HepG2 (cell line): ENCODE results near the gene YY1. TPM values are rescaled to one million over a fixed set of nuclear protein-coding genes. Genes with fewer than 3 reads are reported as not detected.

ENCODE experiments used
- ERF ChIP-seq: IDR thresholded peaks from 2 replicates; pipeline ENCODE4 v1.6.1; 2018; ENCODE audit warnings: missing biosample characterization, missing genetic modification reagents
- FOXM1 ChIP-seq: sonication (generic); formaldehyde crosslinking; IDR thresholded peaks from 2 replicates; pipeline ENCODE4 v1.5.0; 2020; ENCODE audit warnings: missing genetic modification reagents
- HMGA1 ChIP-seq: sonication (generic); formaldehyde crosslinking; conservative IDR thresholded peaks from 2 replicates; pipeline ENCODE4 v1.4.0; 2020; ENCODE audit warnings: missing genetic modification reagents
- JUN ChIP-seq: sonication (generic); formaldehyde crosslinking; IDR thresholded peaks from 2 replicates; pipeline ENCODE4 v1.4.0; 2020; ENCODE audit warnings: mild to moderate bottlenecking, missing genetic modification reagents
- SAP130 ChIP-seq: IDR thresholded peaks from 2 replicates; pipeline ENCODE4 v1.6.1; 2016; ENCODE audit warnings: low read depth
- SNAPC2 ChIP-seq: sonication (generic); formaldehyde crosslinking; IDR thresholded peaks from 2 replicates; pipeline ENCODE4 v1.8.1; 2022; ENCODE audit warnings: mild to moderate bottlenecking, missing genetic modification reagents
- ZNF274 ChIP-seq: sonication (generic); formaldehyde crosslinking; IDR thresholded peaks from 2 replicates; pipeline ENCODE4 v1.5.1; 2020; ENCODE audit warnings: mild to moderate bottlenecking, missing genetic modification reagents
- ZNF326 ChIP-seq: sonication (generic); formaldehyde crosslinking; IDR thresholded peaks from 2 replicates; pipeline ENCODE4 v1.4.0; 2020; ENCODE audit warnings: missing genetic modification reagents, borderline replicate concordance
- ZNF501 ChIP-seq: sonication (generic); formaldehyde crosslinking; IDR thresholded peaks from 2 replicates; pipeline ENCODE4 v1.5.1; 2020; ENCODE audit warnings: mild to moderate bottlenecking, moderate library complexity, missing genetic modification reagents
- polyA plus RNA-seq, 8 experiments: library from polyadenylated mRNA; depleted of rRNA in 3 of 8; stranded (reverse) in 7 of 8; unstranded in 1 of 8; fragments of >200 nt; fragmentation: Illumina TruSeq in 4 of 8; extraction: Trizol in 4 of 8; gene quantifications; 2 replicates each; pipeline versions ENCODE4 v1.2.1 to v1.2.3, GENCODE V29; 2011 to 2016; ENCODE audit warnings: low read depth in 4 of 8, missing spikeins in 1 of 8, mixed read lengths in 1 of 8; ENCODE audit not compliant: insufficient read depth in 1 of 8
- total RNA-seq, 5 experiments: library from RNA; depleted of rRNA; stranded (reverse); fragments of >200 nt; fragmentation: Illumina TruSeq; extraction: Trizol; gene quantifications; 2 replicates each; pipeline ENCODE4 v1.2.3, GENCODE V29; 2016; ENCODE audit warnings: low read depth in 1 of 5
- TF ChIP-seq, protein P1 (sequence below): sonication (generic); formaldehyde crosslinking; IDR thresholded peaks from 2 replicates; pipeline ENCODE4 v1.5.0; 2020; ENCODE audit warnings: mild to moderate bottlenecking, missing genetic modification reagents, borderline replicate concordance
- TF ChIP-seq, protein P2 (sequence below): sonication (generic); formaldehyde crosslinking; IDR thresholded peaks from 2 replicates; pipeline ENCODE4 v1.4.0; 2020; ENCODE audit warnings: missing genetic modification reagents, mild to moderate bottlenecking, borderline replicate concordance
- TF ChIP-seq, protein P3 (sequence below): sonication (generic); formaldehyde crosslinking; IDR thresholded peaks from 2 replicates; pipeline ENCODE4 v1.4.0; 2020; ENCODE audit warnings: missing genetic modification reagents
- TF ChIP-seq, protein P4 (sequence below): sonication (generic); formaldehyde crosslinking; IDR thresholded peaks from 2 replicates; pipeline ENCODE4 v1.4.0; 2020; ENCODE audit warnings: mild to moderate bottlenecking, missing genetic modification reagents
- TF ChIP-seq, protein P5 (sequence below): IDR thresholded peaks from 2 replicates; pipeline ENCODE4 v1.6.1; 2018; ENCODE audit warnings: missing genetic modification reagents

Gene YY1
- total and polyA plus RNA-seq, 2 of the 13 experiments (the other 11 are each of a cell fraction or from before 2014, with no cell fraction given) = 29.4 to 68.1 TPM

DNA sequence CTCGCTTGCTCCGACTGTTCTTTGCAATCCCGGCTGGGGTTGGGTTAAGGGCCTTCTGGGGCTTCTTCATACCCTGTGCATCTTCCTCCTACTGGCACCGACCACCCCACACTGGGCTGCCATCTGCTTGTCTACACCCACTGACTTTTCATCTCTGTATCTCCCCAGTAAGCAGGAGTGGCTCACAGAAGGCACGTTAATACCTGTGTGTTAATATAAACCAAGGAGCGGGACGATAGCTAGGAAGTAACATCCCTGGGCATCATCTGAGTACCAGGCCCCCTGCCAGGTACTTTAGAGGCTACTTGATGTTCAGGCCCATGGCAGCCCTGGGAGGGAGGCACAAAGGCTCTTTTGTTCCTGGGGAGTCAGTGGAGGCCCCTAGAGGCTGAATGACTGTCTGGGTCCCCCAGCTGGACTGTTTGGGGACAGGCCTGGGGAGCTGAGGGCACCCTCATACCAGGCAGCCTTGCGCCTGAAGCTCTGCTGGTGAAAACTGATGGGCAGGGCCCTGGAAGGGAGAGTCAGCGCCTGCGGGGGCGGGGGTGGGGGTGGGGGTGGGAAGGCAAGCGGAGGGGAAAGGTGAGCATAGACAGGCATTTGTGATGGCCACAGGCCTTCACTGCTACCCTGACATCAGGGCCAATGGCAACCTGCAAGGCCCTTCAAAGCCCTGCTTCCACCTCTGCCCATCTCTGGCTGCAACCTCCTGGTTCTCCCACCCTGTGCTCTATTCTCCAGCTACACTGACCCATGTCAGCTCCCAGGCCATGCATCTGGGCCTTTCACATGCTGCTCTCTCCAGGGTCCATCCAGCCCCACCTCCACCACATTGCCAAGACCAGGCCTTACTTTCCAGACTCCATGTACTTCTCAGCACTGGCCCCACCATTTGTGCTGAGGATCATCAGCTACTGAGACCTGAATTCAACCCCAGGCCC lies 45.3 kb upstream of the YY1 start (continued):
- TF ChIP-seq, protein P1, sequence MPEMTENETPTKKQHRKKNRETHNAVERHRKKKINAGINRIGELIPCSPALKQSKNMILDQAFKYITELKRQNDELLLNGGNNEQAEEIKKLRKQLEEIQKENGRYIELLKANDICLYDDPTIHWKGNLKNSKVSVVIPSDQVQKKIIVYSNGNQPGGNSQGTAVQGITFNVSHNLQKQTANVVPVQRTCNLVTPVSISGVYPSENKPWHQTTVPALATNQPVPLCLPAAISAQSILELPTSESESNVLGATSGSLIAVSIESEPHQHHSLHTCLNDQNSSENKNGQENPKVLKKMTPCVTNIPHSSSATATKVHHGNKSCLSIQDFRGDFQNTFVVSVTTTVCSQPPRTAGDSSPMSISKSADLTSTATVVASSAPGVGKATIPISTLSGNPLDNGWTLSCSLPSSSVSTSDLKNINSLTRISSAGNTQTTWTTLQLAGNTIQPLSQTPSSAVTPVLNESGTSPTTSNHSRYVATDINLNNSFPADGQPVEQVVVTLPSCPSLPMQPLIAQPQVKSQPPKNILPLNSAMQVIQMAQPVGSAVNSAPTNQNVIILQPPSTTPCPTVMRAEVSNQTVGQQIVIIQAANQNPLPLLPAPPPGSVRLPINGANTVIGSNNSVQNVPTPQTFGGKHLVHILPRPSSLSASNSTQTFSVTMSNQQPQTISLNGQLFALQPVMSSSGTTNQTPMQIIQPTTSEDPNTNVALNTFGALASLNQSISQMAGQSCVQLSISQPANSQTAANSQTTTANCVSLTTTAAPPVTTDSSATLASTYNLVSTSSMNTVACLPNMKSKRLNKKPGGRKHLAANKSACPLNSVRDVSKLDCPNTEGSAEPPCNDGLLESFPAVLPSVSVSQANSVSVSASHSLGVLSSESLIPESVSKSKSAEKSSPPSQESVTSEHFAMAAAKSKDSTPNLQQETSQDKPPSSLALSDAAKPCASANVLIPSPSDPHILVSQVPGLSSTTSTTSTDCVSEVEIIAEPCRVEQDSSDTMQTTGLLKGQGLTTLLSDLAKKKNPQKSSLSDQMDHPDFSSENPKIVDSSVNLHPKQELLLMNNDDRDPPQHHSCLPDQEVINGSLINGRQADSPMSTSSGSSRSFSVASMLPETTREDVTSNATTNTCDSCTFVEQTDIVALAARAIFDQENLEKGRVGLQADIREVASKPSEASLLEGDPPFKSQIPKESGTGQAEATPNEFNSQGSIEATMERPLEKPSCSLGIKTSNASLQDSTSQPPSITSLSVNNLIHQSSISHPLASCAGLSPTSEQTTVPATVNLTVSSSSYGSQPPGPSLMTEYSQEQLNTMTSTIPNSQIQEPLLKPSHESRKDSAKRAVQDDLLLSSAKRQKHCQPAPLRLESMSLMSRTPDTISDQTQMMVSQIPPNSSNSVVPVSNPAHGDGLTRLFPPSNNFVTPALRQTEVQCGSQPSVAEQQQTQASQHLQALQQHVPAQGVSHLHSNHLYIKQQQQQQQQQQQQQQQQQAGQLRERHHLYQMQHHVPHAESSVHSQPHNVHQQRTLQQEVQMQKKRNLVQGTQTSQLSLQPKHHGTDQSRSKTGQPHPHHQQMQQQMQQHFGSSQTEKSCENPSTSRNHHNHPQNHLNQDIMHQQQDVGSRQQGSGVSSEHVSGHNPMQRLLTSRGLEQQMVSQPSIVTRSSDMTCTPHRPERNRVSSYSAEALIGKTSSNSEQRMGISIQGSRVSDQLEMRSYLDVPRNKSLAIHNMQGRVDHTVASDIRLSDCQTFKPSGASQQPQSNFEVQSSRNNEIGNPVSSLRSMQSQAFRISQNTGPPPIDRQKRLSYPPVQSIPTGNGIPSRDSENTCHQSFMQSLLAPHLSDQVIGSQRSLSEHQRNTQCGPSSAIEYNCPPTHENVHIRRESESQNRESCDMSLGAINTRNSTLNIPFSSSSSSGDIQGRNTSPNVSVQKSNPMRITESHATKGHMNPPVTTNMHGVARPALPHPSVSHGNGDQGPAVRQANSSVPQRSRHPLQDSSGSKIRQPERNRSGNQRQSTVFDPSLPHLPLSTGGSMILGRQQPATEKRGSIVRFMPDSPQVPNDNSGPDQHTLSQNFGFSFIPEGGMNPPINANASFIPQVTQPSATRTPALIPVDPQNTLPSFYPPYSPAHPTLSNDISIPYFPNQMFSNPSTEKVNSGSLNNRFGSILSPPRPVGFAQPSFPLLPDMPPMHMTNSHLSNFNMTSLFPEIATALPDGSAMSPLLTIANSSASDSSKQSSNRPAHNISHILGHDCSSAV (CRISPR knock-in tag) = no peak
- TF ChIP-seq FOXM1 = no peak
- TF ChIP-seq, protein P2, sequence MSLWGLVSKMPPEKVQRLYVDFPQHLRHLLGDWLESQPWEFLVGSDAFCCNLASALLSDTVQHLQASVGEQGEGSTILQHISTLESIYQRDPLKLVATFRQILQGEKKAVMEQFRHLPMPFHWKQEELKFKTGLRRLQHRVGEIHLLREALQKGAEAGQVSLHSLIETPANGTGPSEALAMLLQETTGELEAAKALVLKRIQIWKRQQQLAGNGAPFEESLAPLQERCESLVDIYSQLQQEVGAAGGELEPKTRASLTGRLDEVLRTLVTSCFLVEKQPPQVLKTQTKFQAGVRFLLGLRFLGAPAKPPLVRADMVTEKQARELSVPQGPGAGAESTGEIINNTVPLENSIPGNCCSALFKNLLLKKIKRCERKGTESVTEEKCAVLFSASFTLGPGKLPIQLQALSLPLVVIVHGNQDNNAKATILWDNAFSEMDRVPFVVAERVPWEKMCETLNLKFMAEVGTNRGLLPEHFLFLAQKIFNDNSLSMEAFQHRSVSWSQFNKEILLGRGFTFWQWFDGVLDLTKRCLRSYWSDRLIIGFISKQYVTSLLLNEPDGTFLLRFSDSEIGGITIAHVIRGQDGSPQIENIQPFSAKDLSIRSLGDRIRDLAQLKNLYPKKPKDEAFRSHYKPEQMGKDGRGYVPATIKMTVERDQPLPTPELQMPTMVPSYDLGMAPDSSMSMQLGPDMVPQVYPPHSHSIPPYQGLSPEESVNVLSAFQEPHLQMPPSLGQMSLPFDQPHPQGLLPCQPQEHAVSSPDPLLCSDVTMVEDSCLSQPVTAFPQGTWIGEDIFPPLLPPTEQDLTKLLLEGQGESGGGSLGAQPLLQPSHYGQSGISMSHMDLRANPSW (CRISPR knock-in tag) = no peak
- no peak for TF ChIP-seq ZNF274 (CRISPR knock-in tag)
- TF ChIP-seq SAP130 = no peak
- TF ChIP-seq ERF (CRISPR knock-in tag) = no peak
- TF ChIP-seq, protein P3, sequence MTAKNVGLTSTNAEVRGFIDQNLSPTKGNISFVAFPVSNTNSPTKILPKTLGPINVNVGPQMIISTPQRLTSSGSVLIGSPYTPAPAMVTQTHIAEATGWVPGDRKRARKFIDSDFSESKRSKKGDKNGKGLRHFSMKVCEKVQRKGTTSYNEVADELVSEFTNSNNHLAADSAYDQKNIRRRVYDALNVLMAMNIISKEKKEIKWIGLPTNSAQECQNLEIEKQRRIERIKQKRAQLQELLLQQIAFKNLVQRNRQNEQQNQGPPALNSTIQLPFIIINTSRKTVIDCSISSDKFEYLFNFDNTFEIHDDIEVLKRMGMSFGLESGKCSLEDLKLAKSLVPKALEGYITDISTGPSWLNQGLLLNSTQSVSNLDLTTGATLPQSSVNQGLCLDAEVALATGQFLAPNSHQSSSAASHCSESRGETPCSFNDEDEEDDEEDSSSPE (CRISPR knock-in tag) = no peak
- no peak for TF ChIP-seq JUN
- no peak for TF ChIP-seq SNAPC2 (CRISPR knock-in tag)
- TF ChIP-seq HMGA1 (CRISPR knock-in tag) = no peak
- TF ChIP-seq, protein P4, sequence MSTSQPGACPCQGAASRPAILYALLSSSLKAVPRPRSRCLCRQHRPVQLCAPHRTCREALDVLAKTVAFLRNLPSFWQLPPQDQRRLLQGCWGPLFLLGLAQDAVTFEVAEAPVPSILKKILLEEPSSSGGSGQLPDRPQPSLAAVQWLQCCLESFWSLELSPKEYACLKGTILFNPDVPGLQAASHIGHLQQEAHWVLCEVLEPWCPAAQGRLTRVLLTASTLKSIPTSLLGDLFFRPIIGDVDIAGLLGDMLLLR (CRISPR knock-in tag) = no peak
- no peak for TF ChIP-seq ZNF326 (CRISPR knock-in tag)
- TF ChIP-seq ZNF501 (CRISPR knock-in tag) = no peak
- TF ChIP-seq, protein P5, sequence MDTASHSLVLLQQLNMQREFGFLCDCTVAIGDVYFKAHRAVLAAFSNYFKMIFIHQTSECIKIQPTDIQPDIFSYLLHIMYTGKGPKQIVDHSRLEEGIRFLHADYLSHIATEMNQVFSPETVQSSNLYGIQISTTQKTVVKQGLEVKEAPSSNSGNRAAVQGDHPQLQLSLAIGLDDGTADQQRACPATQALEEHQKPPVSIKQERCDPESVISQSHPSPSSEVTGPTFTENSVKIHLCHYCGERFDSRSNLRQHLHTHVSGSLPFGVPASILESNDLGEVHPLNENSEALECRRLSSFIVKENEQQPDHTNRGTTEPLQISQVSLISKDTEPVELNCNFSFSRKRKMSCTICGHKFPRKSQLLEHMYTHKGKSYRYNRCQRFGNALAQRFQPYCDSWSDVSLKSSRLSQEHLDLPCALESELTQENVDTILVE (CRISPR knock-in tag) = no peak
